GM12874 (cell line): ENCODE data around the gene CDC42BPB.

ENCODE experiments used
- TF ChIP-seq, protein P1 (sequence below): IDR thresholded peaks from 2 replicates; pipeline ENCODE4 v1.5.1; 2011; ENCODE audit warnings: low read depth, mild to moderate bottlenecking, control low read depth, low read length, moderate library complexity; ENCODE audit not compliant: insufficient read depth

The CDC42BPB gene

GRCh38 chr14:102964152-102964730 lies 93.1 kb downstream of the CDC42BPB start:
- TF ChIP-seq, protein P1, sequence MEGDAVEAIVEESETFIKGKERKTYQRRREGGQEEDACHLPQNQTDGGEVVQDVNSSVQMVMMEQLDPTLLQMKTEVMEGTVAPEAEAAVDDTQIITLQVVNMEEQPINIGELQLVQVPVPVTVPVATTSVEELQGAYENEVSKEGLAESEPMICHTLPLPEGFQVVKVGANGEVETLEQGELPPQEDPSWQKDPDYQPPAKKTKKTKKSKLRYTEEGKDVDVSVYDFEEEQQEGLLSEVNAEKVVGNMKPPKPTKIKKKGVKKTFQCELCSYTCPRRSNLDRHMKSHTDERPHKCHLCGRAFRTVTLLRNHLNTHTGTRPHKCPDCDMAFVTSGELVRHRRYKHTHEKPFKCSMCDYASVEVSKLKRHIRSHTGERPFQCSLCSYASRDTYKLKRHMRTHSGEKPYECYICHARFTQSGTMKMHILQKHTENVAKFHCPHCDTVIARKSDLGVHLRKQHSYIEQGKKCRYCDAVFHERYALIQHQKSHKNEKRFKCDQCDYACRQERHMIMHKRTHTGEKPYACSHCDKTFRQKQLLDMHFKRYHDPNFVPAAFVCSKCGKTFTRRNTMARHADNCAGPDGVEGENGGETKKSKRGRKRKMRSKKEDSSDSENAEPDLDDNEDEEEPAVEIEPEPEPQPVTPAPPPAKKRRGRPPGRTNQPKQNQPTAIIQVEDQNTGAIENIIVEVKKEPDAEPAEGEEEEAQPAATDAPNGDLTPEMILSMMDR, result no peak

GRCh38 chr14:102962111-102962627 lies 95.2 kb downstream of the CDC42BPB start:
- TF ChIP-seq, protein P1, result no peak

DNA sequence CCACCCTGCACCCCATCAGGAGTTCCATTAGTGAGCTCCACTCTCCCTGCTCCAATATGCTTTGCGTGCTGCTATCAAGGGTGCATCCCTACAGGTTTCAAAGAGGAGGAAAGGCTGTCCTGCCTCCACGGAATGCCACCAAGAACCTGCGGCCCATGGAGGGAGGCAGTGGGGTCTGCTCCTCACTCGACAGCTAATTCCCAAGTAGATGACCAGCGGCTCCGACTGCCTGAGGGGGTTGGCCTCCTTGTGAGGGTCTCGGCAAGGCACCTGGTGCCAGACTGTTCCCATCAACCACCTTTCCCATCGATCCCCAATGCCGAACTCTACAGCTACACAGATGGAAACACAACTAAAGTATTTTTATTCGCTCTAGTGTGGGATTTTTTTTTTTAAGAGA lies 98.9 kb downstream of the CDC42BPB start:
- TF ChIP-seq, protein P1, result no peak

GRCh38 chr14:102957222-102957621 lies 100.1 kb downstream of the CDC42BPB start:
- TF ChIP-seq, protein P1, result no peak

DNA sequence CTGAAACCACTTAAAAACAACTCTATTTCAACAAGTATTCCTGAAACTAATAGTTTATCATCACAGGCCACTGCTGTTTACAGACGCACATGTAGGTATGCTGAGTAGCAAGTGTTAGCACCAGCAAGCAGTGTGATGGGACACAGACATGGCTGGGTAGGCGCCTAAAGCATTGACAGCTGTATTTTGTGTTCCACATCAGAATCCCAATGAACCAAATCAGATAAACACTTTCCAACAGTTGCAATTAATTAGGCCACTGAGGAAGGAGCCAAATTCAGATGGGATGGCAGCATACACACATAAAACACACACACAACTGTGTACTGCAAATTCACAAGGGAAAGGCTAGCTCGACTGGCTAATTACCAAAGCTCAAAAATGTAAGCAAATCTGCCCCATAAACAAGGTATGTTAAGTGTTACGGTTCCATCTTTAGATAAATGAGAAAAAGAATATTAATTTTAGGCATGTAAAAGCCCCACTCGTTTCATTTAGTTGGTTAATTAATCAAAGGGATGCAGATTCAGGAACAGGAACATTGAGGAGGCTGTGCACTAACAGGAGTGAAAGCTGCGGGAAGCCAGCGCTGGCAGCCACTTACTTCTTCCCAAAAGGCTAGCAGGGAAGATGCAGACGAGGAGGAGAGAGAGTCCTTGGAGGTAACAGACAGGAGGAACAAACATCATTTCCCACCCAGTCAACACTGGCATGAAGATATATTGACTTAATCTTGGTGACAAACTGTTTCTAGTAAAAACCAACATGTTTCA lies 101.5 kb downstream of the CDC42BPB start:
- TF ChIP-seq, protein P1, result no peak

DNA sequence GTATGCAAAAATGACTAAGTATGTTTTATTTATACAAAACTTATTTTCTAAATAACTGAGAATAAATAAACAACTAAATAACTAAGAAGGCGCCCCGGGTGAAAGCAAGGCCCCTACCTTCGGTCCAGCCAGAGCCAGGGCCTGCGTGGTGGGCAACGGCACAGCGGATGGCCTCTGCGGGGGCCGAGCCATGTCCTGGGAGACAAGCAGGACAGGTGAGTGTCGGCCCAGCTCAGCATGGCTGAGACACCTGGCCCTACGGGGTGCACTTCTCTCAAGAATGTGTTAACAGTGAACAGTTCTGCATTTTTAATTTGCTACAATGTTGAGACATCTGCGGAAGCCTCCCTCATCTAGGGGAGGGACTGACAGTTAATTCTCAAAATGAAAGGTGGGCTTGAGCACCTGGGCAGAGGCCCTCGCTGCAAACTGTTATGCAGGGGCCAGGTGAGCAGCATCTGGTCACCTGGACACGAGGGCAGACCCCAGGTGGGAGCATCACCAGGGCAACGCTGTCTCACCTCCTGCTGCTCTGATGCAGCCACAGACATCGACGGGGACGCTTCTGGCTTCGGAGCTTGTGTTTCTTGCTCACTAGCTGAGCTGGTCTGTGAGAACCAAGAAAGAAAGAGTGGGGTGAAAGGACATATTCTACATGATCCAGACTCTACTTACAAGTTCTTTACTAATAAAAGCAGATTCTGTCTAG lies 103.1 kb downstream of the CDC42BPB start:
- TF ChIP-seq, protein P1, result no peak

GRCh38 chr14:102953100-102953499 lies 104.2 kb downstream of the CDC42BPB start:
- TF ChIP-seq, protein P1, result no peak
